HG03469 (cell line): ENCODE results near the gene FAM50A.
"Not testable (repeated sequence)": the region's sequence is repeated elsewhere in the genome, so short reads cannot be mapped to it uniquely, and the experiment has no call there.

Experiments
- ATAC-seq: cut with Tn5 transposase; IDR thresholded peaks from one replicate; pipeline ENCODE4 v1.9.1; 2021; ENCODE audit warnings: mild to moderate bottlenecking, moderate library complexity, moderate number of reproducible peaks; ENCODE audit not compliant: unreplicated experiment

FAM50A gene

GRCh38 chrX:154443992-154444754 is at the start of gene FAM50A:
TSS of gene FAM50A (plus strand) at chrX:154444141. CDS start at chrX:154444236, 95 bp downstream.
- no peak for ATAC-seq

DNA sequence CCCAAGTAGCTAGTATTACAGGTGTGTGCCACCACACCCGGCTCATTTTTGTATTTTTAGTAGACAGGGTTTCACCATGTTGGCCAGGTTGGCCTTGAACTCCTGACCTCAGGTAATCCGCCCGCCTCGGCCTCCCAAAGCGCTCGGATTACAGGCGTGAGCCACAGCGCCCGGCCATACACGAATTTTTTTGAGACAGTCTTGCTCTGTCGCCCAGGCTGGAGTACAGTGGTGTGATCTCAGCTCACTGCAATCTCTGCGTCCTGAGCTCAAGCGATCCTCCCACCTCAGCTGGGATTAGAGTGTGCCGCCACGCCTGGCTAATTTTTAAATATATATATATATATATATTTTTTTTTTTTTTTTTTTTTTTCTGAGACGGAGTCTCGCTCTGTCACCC is 47.6 kb upstream of the FAM50A start:
- ATAC-seq: not testable (repeated sequence)

- ATAC-seq: no peak
Observed at GRCh38 chrX:154396973-154397887, 46.7 kb upstream of the FAM50A start.

DNA sequence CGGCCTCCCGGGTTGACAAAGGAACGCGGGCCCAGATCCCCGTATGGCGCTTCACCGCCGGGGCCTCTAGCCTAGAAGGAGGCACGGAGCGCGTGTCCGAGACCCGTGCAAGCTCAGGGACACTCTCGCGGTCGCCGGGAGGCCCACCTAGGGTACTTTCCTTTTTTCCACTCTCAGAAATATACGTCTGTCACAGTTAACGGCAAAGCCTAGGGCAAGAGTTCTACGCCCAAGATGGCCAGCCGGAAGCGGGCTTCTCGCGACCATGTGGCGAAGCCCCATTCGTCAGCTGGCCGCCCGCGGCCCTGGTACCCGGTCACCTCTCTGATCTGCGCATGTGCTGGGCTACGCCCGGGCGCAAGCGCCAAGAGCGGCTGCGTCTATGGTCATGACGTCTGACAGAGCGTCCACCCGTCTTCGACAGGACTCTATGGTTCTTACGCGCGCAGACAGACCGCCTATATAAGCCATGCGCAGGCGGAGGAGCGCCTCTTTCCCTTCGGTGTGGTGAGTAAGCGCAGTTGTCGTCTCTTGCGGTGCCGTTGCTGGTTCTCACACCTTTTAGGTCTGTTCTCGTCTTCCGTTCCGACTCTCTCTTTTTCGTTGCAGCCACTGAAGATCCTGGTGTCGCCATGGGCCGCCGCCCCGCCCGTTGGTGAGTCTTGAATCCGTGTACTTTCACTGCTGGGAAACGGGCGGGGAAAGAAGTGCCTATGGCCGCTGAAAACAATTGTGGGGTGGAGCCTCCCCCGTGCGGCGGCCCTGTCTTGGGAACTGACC is 45.9 kb upstream of the FAM50A start, which contains the start of gene RPL10:
TSS of gene RPL10 (plus strand) at position 490 of the 780 bp plus-strand sequence. CDS start at position 633, 143 bp downstream.
- peak; percentile 77 for ATAC-seq

DNA sequence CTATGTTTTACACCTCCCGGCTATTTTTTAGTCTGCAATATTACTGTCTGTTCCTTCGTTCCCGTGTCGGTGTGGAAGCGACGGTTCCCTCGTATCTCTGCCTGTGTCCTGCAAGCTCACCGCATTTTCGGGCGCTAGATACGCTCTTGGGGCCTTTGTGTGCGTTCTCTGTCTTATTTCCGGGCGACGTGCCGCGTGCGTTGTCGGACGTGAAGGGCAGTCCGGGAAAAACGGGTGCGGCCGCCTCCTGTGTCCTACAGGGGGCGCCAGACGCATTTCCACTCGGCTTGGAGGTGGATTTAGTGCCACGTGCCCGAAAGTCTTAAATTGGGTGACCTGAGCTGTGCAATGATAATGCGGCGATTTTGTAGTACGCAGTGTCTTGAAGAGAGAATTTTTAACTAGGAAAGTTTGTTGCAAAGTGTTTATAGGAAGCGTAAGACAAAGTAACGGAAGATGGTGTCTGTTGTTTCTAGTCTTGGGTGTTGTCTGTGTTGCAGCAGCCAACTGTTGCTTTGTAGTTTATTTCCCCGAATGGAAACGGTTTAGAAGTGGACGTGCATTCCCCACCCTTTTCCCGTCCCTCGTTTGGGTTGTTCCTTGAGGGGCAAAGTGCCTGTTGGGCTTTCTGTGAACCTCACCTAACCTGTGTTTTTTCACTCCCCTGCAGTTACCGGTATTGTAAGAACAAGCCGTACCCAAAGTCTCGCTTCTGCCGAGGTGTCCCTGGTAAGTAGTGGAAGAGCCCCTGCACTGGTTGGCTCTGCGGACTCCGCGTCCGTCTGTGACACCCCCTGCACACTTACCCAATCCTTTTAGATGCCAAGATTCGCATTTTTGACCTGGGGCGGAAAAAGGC is 45.0 kb upstream of the FAM50A start:
- no peak for ATAC-seq

- ATAC-seq: no peak
Observed at GRCh38 chrX:154399527-154400368, 44.2 kb upstream of the FAM50A start.

DNA sequence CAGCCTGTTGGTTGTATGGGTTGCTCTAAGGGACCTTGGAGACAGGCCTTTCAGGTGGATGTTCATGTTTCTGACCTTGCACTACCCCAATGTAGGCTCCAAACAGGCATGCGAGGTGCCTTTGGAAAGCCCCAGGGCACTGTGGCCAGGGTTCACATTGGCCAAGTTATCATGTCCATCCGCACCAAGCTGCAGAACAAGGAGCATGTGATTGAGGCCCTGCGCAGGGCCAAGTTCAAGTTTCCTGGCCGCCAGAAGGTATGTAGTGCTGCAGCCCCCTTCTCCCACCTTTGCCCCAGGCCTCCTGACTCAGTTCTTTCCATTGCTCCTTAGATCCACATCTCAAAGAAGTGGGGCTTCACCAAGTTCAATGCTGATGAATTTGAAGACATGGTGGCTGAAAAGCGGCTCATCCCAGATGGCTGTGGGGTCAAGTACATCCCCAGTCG is 43.5 kb upstream of the FAM50A start:
- ATAC-seq: not testable (repeated sequence)

GRCh38 chrX:154401045-154401799 is 42.7 kb upstream of the FAM50A start:
- no peak for ATAC-seq

DNA sequence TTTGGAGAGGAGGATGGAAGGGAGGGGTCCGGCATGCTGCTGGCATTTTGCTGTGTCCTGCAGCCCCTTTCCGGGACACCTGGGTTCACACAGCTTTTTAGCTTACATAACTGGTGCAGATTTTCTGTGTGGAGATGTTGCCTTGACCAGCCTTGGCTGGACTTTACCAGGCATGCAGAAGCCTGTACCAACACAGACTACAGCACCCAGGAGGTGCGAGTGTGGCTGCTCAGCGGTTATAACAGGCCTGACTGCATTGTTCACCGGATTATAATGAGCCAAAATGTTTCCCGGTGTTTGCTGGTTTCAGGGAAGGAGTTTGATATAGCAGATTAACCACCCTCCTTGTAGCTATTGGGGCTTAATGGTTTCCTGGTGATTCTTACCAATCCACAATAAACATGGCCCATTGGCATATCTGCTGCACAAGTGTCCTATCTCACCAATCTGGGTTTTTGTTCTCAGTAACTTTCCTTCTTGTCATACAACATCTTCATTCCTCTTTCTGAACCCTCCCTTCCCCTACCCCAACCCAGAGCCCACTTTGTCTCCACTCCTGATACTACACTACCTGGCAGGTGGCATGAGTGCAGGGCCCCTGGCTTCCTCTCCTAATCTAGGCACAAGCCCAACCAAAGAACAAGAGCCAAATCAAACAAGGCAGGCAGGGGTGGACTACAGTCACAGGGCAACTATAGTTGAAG is 41.9 kb upstream of the FAM50A start:
- ATAC-seq: no peak

DNA sequence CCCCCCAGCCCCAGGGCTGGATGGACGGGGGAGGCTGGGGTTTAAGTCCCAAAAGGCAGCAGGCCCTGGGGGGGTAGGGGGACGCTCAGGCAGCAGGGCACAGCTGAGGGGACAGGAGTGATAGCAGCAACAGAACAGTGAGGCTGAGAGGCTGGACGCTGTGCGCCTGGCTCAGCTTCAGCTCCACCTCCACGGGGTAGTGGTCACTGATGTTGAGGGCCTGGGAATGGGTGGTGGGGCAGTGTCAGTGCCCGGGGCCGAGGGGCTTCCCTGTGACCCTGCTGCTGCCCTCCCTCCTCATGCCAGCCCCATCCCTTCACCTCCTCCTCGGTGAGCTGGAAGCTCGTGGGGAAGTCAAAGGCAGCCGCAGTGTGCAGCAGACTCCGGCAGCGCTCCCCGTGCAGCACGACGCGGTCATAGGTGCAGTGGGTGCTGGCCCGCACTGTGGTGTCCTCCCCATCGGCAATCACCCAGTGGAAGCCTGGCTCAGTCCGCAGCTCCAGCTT is 41.3 kb upstream of the FAM50A start:
- ATAC-seq: no peak

- ATAC-seq: no peak
Observed at GRCh38 chrX:154403192-154403591, 40.7 kb upstream of the FAM50A start.

DNA sequence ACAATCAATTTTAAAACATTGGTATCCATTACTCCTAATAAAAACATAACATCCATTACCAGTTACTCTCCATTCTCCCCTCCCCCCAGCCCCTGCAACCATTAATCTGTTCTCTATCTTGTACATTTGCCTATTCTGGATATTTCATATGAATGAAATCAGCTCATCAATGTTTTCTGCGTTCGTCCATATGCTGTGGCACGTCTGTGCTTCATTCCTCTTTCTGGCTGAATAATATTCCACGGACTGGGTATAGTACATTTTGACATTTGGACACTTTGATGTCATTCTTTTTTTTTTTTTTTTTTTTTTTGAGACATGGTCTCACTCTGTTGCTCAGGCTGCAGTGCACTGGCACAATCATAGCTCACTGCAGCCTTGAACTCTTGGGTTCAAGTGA is 40.1 kb upstream of the FAM50A start:
- ATAC-seq: no peak

DNA sequence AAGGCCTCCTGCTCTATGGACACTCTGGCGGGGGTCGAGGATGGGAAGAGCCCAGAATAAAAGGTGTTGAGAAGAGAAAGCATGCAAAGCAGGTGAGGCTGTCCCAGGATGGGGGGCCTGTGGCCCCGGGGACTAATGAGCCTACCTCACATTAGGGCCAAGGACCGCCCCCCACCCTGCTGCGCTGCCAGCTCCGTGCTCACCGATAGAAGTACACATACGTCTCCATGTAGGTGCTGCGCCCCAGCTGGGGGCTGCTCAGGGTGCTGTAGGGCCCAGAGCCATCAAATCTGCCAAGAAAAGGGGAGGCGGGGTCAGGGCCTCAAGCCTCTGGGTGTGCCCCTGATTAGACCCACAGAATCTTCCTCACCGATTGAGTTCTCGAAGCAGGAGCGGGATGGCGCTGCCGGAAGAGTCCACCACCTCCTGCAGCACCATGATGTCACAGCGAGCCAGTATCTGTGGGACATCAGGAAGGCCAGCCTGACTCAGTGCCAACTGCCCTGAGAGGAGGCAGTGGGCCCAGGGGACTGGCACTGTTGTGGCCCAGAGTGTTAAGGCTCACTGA is 39.2 kb upstream of the FAM50A start:
- no peak for ATAC-seq

DNA sequence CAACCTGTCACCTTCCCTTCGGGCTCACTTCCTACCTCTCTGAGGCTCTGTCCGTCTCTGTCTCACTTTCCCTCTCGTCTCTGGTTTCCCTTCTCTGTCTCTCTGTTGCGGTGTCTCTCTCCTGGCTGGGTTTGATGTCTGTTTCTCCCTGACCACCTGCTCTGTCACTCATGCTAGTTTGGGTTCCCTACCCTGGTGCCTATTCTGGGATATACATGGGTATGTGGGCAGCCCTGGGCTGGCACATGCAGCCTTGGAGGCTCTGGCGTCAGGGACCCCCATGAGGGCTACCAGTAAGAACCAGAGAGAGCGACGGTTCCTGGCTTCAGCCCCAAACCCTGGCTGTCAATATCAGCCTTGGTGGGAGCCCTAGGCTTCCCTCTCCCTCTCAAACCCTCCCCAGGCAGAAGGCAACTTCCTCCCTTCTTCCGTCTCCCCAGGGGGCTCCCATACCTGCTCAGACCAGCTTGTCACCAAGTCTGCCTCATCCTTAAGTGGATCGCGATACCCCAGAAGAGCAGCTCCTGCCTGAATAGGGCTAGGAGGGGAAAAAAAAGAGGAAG is 35.2 kb upstream of the FAM50A start:
- no peak for ATAC-seq

- ATAC-seq: no peak
Observed at GRCh38 chrX:154409222-154409871, 34.6 kb upstream of the FAM50A start, which contains the start of gene DNASE1L1. TSS of gene DNASE1L1 (minus strand) at chrX:154409254. CDS start at chrX:154405568, 3,686 bp downstream.

DNA sequence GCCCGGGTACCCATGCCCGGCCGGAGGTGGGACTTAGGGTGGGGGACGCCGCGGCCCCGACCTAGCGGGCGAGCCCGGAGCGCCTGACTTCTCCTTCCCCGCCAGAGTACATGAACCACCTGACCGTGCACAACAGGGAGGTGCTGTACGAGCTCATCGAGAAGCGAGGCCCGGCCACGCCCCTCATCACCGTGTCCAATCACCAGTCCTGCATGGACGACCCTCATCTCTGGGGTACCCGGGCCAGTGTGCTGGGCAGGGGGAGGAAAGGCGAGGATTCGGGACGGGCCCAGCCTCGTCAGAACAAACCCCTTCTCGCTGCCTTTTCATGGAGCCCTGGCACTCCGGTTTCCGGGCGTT is 32.0 kb upstream of the FAM50A start:
- ATAC-seq: peak; percentile 26
